Measurements from ENCODE around the gene PRRT2. TPM values are rescaled to one million over a fixed set of nuclear protein-coding genes. Genes with fewer than 3 reads are reported as not detected.
A peak's percentile ranks its signal among the peaks of the same experiment; 100 is the strongest.
"Not testable (repeated sequence)": the region's sequence is repeated elsewhere in the genome, so short reads cannot be mapped to it uniquely, and the experiment has no call there.

Gene PRRT2
- total RNA-seq, 1 experiment from 2014 or later: 1.8 TPM

- intact Hi-C loops (cut with micrococcal nuclease; ENCODE audit: unreplicated experiment): no loop called here
- H3K4me3 Mint-ChIP-seq (ENCODE audit: low read depth, unreplicated experiment): peak within 1 kb of the TSS; percentile 87
Measured at GRCh38 chr16:29790183-29790948, 21.6 kb upstream of the PRRT2 start, which contains the start of gene KIF22. TSS of gene KIF22 (plus strand) at chr16:29790751. CDS start at chr16:29790760, 9 bp downstream.

GRCh38 chr16:29790949-29791844 is 20.8 kb upstream of the PRRT2 start:
- H3K27ac Mint-ChIP-seq (ENCODE audit: unreplicated experiment): peak overlapping the region; percentile 80
- peaks cover 37% of the 10 kb centered on the region for H3K36me3 Mint-ChIP-seq (ENCODE audit: insufficient read depth, unreplicated experiment)
- TSS peak; percentile 74 for BruUV-seq (replicated peaks)
- no peak for DNase-seq
- no peak for TF ChIP-seq CTCF (IDR thresholded peaks at IDR 0.05; ENCODE audit: unreplicated experiment)
- CTCF ChIA-PET: interaction anchor here (0.7 to 1.8 kb wide), 11 partner anchors 10 to 124 kb away, joined by 3 to 11 read pairs (median 5); partner anchors contain the start of genes MVP, PAGR1 and SEZ6L2
- peak overlapping the region; percentile 87 for H3K4me3 Mint-ChIP-seq (ENCODE audit: low read depth, unreplicated experiment)
- no peaks in the 10 kb centered on the region for H3K27me3 Mint-ChIP-seq (ENCODE audit: unreplicated experiment)
- H3K9me3 Mint-ChIP-seq (ENCODE audit: low read depth, unreplicated experiment): no peaks in the 10 kb centered on the region
- H3K4me1 Mint-ChIP-seq (ENCODE audit: low read depth, unreplicated experiment): peaks cover 25% of the 10 kb centered on the region
- intact Hi-C loops (cut with micrococcal nuclease; ENCODE audit: unreplicated experiment): no loop called here

More at GRCh38 chr16:29790183-29790948, 21.6 kb upstream of the PRRT2 start, which contains the start of gene KIF22:
- H3K9me3 Mint-ChIP-seq (ENCODE audit: low read depth, unreplicated experiment): no peaks in the 10 kb centered on the region
- H3K27ac Mint-ChIP-seq (ENCODE audit: unreplicated experiment): peak within 1 kb of the TSS; percentile 80
- no peaks in the 10 kb centered on the region for H3K27me3 Mint-ChIP-seq (ENCODE audit: unreplicated experiment)
- BruUV-seq (replicated peaks): no TSS peak
- peak; percentile 84 for TF ChIP-seq CTCF (IDR thresholded peaks at IDR 0.05; ENCODE audit: unreplicated experiment)
- peak; percentile 100 for DNase-seq
- H3K36me3 Mint-ChIP-seq (ENCODE audit: insufficient read depth, unreplicated experiment): peaks cover 31% of the 10 kb centered on the region
- CTCF ChIA-PET: interaction anchor here (0.6 to 1.8 kb wide), 13 partner anchors 9 to 860 kb away, joined by 3 to 11 read pairs (median 5); partner anchors contain the start of genes MVP, PAGR1 and SEZ6L2
- H3K4me1 Mint-ChIP-seq (ENCODE audit: low read depth, unreplicated experiment): peaks cover 25% of the 10 kb centered on the region

- DNase-seq: no peak
- intact Hi-C loops (cut with micrococcal nuclease; ENCODE audit: unreplicated experiment): no loop called here
- peak overlapping the region; percentile 87 for H3K4me3 Mint-ChIP-seq (ENCODE audit: low read depth, unreplicated experiment)
- peaks cover 43% of the 10 kb centered on the region for H3K36me3 Mint-ChIP-seq (ENCODE audit: insufficient read depth, unreplicated experiment)
- no peaks in the 10 kb centered on the region for H3K27me3 Mint-ChIP-seq (ENCODE audit: unreplicated experiment)
- H3K4me1 Mint-ChIP-seq (ENCODE audit: low read depth, unreplicated experiment): peaks cover 25% of the 10 kb centered on the region
- no peaks in the 10 kb centered on the region for H3K9me3 Mint-ChIP-seq (ENCODE audit: low read depth, unreplicated experiment)
- CTCF ChIA-PET: no interaction called here
- H3K27ac Mint-ChIP-seq (ENCODE audit: unreplicated experiment): peak overlapping the region; percentile 49
- BruUV-seq (replicated peaks): no TSS peak
- no peak for TF ChIP-seq CTCF (IDR thresholded peaks at IDR 0.05; ENCODE audit: unreplicated experiment)
Measured at GRCh38 chr16:29791845-29792807, 19.9 kb upstream of the PRRT2 start.

GRCh38 chr16:29793153-29793552 is 18.8 kb upstream of the PRRT2 start:
- CTCF ChIA-PET: interaction anchor here (0.6 kb wide), 1 partner anchor 107 kb away, joined by 4 read pairs; no protein-coding TSS in a partner anchor
- Mint-ChIP-seq H3K4me1 (ENCODE audit: low read depth, unreplicated experiment) (peaks cover 25% of the 10 kb centered on the region), H3K36me3 (ENCODE audit: insufficient read depth, unreplicated experiment) (peaks cover 49% of the 10 kb centered on the region)
- H3K4me3 Mint-ChIP-seq (ENCODE audit: low read depth, unreplicated experiment); H3K27ac Mint-ChIP-seq (ENCODE audit: unreplicated experiment); BruUV-seq (replicated peaks); intact Hi-C loops (cut with micrococcal nuclease; ENCODE audit: unreplicated experiment); H3K27me3 Mint-ChIP-seq (ENCODE audit: unreplicated experiment); H3K9me3 Mint-ChIP-seq (ENCODE audit: low read depth, unreplicated experiment); DNase-seq: not testable (repeated sequence)
